ENCODE data around the gene APEX2. TPM values are rescaled to one million over a fixed set of nuclear protein-coding genes. Genes with fewer than 3 reads are reported as not detected.
"Not testable (repeated sequence)": the region's sequence is repeated elsewhere in the genome, so short reads cannot be mapped to it uniquely, and the experiment has no call there.

Gene APEX2
- total RNA-seq, 2 donors from 2014 or later, result 33.2 to 40.4 TPM

GRCh38 chrX:55033429-55033828 lies 33.3 kb downstream of the APEX2 start:
- no peaks in the 10 kb centered on the region for H3K36me3 Mint-ChIP-seq (ENCODE audit: low read depth)
- no peak overlapping the region for H3K27ac ChIP-seq (ENCODE audit: low read depth, low read length)
- WGBS, 2 experiments (ENCODE audit: insufficient coverage in 1 of 2, insufficient read length in 1 of 2), result 100% methylated on average over 1 of the region's 2 CpGs; no CpG with 5 or more reads in 1 of the 2 experiments
- peaks cover 6% of the 10 kb centered on the region for H3K4me1 Mint-ChIP-seq
- no peaks in the 10 kb centered on the region for H3K4me1 ChIP-seq (ENCODE audit: control insufficient read depth, insufficient read depth, low read length)
- no peaks in the 10 kb centered on the region for H3K27me3 ChIP-seq (ENCODE audit: control insufficient read depth, insufficient read depth, low read length, poor library complexity, severe bottlenecking)
- no peak overlapping the region for H3K4me3 ChIP-seq (ENCODE audit: low read length)
- no peak overlapping the region for H3K27ac Mint-ChIP-seq
- H3K27me3 Mint-ChIP-seq (ENCODE audit: insufficient read depth), result no peaks in the 10 kb centered on the region
- H3K36me3 ChIP-seq (ENCODE audit: control insufficient read depth, insufficient read depth, low read length), result no peaks in the 10 kb centered on the region
- DNase-seq, result no peak
- no peak overlapping the region for H3K9ac ChIP-seq (ENCODE audit: extremely low read depth, low read length, poor library complexity, severe bottlenecking)
- no peak for TF ChIP-seq CTCF (conservative IDR thresholded peaks at IDR 0.05)
- H3K9me3 ChIP-seq (ENCODE audit: control insufficient read depth, low read length), result no peaks in the 10 kb centered on the region
- peaks cover 30% of the 10 kb centered on the region for H3K9me3 Mint-ChIP-seq
- H3K4me3 Mint-ChIP-seq, result no peak overlapping the region

DNA sequence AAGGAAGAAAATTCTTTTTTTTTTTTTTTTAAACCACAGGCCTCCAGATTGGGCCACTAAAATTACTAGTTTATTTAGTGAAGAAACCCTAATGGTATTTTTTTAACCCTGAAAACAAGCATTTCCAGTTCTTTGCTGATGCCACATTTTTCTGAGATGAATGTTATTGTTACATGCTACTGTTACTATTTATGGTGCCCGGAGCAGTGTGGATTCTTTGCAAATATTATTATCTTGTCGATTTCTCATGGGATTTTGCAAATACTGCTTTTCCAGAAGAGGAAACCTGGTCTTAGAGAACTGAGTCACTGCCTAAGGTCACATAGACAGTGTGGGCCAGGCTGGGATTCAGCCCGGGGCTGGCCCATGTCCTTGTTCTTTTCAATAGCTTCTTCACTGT lies 39.3 kb downstream of the APEX2 start:
- Mint-ChIP-seq H3K4me1 (no peaks in the 10 kb centered on the region), H3K4me3 (no peak overlapping the region), H3K27ac (no peak overlapping the region), H3K9me3 (peaks cover 42% of the 10 kb centered on the region), H3K27me3 (ENCODE audit: insufficient read depth) (no peaks in the 10 kb centered on the region), H3K36me3 (ENCODE audit: low read depth) (no peaks in the 10 kb centered on the region)
- WGBS, 2 experiments (ENCODE audit: insufficient coverage in 1 of 2, insufficient read length in 1 of 2), result 86% methylated on average over 3 of the region's 3 CpGs; no CpG with 5 or more reads in 1 of the 2 experiments
- no peak for DNase-seq
- Histone ChIP-seq H3K4me1 (ENCODE audit: control insufficient read depth, insufficient read depth, low read length) (no peaks in the 10 kb centered on the region), H3K4me3 (ENCODE audit: low read length) (no peak overlapping the region), H3K27me3 (ENCODE audit: control insufficient read depth, insufficient read depth, low read length, poor library complexity, severe bottlenecking) (no peaks in the 10 kb centered on the region), H3K36me3 (ENCODE audit: control insufficient read depth, insufficient read depth, low read length) (no peaks in the 10 kb centered on the region), H3K9ac (ENCODE audit: extremely low read depth, low read length, poor library complexity, severe bottlenecking) (no peak overlapping the region), H3K9me3 (ENCODE audit: control insufficient read depth, low read length) (no peaks in the 10 kb centered on the region), H3K27ac (ENCODE audit: low read depth, low read length) (no peak overlapping the region)
- no peak for TF ChIP-seq CTCF (conservative IDR thresholded peaks at IDR 0.05)

- peaks cover 42% of the 10 kb centered on the region for H3K9me3 Mint-ChIP-seq
- no peaks in the 10 kb centered on the region for H3K4me1 Mint-ChIP-seq
- TF ChIP-seq CTCF (conservative IDR thresholded peaks at IDR 0.05), result no peak
- Histone ChIP-seq H3K4me3 (ENCODE audit: low read length) (no peak overlapping the region), H3K9me3 (ENCODE audit: control insufficient read depth, low read length) (no peaks in the 10 kb centered on the region), H3K27me3 (ENCODE audit: control insufficient read depth, insufficient read depth, low read length, poor library complexity, severe bottlenecking) (no peaks in the 10 kb centered on the region), H3K27ac (ENCODE audit: low read depth, low read length) (no peak overlapping the region), H3K36me3 (ENCODE audit: control insufficient read depth, insufficient read depth, low read length) (no peaks in the 10 kb centered on the region), H3K4me1 (ENCODE audit: control insufficient read depth, insufficient read depth, low read length) (no peaks in the 10 kb centered on the region), H3K9ac (ENCODE audit: extremely low read depth, low read length, poor library complexity, severe bottlenecking) (no peak overlapping the region)
- H3K36me3 Mint-ChIP-seq (ENCODE audit: low read depth), result no peaks in the 10 kb centered on the region
- H3K27ac Mint-ChIP-seq, result no peak overlapping the region
- no peak overlapping the region for H3K4me3 Mint-ChIP-seq
- DNase-seq, result no peak
- no peaks in the 10 kb centered on the region for H3K27me3 Mint-ChIP-seq (ENCODE audit: insufficient read depth)
- 98% methylated on average over 5 of the region's 6 CpGs; no CpG with 5 or more reads in 1 of the 2 experiments for WGBS, 2 experiments (ENCODE audit: insufficient coverage in 1 of 2, insufficient read length in 1 of 2)
Measured at GRCh38 chrX:55041514-55041913, 41.4 kb downstream of the APEX2 start.

- H3K4me1 ChIP-seq (ENCODE audit: control insufficient read depth, insufficient read depth, low read length); H3K27ac Mint-ChIP-seq; H3K4me3 Mint-ChIP-seq; H3K4me3 ChIP-seq (ENCODE audit: low read length); H3K9ac ChIP-seq (ENCODE audit: extremely low read depth, low read length, poor library complexity, severe bottlenecking); DNase-seq; H3K4me1 Mint-ChIP-seq; H3K9me3 ChIP-seq (ENCODE audit: control insufficient read depth, low read length); H3K36me3 ChIP-seq (ENCODE audit: control insufficient read depth, insufficient read depth, low read length); H3K27ac ChIP-seq (ENCODE audit: low read depth, low read length); H3K27me3 ChIP-seq (ENCODE audit: control insufficient read depth, insufficient read depth, low read length, poor library complexity, severe bottlenecking); H3K36me3 Mint-ChIP-seq (ENCODE audit: low read depth); H3K27me3 Mint-ChIP-seq (ENCODE audit: insufficient read depth): not testable (repeated sequence)
- H3K9me3 Mint-ChIP-seq, result peaks cover 77% of the 10 kb centered on the region
- WGBS, 2 experiments (ENCODE audit: insufficient coverage in 1 of 2, insufficient read length in 1 of 2), result 81% methylated on average over 2 of the region's 2 CpGs; no CpG with 5 or more reads in 1 of the 2 experiments
Measured at GRCh38 chrX:55050599-55050998, 50.4 kb downstream of the APEX2 start.

Measured in endodermal cell (in vitro differentiated cells).